Astrocyte (in vitro differentiated cells and primary cell): ENCODE results near the gene ZNF77.

Experiments
- EZH2 ChIP-seq: IDR thresholded peaks from 2 replicates; pipeline ENCODE4 v1.6.1; 2012; ENCODE audit warnings: mild to moderate bottlenecking, low read length, inconsistent platforms; ENCODE audit not compliant: insufficient read depth
- TF ChIP-seq, protein P1 (sequence below): IDR thresholded peaks from 2 replicates; pipeline ENCODE4 v1.5.1; 2011; ENCODE audit warnings: low read depth, mild to moderate bottlenecking, inconsistent platforms, low read length, moderate library complexity; ENCODE audit not compliant: insufficient read depth

DNA sequence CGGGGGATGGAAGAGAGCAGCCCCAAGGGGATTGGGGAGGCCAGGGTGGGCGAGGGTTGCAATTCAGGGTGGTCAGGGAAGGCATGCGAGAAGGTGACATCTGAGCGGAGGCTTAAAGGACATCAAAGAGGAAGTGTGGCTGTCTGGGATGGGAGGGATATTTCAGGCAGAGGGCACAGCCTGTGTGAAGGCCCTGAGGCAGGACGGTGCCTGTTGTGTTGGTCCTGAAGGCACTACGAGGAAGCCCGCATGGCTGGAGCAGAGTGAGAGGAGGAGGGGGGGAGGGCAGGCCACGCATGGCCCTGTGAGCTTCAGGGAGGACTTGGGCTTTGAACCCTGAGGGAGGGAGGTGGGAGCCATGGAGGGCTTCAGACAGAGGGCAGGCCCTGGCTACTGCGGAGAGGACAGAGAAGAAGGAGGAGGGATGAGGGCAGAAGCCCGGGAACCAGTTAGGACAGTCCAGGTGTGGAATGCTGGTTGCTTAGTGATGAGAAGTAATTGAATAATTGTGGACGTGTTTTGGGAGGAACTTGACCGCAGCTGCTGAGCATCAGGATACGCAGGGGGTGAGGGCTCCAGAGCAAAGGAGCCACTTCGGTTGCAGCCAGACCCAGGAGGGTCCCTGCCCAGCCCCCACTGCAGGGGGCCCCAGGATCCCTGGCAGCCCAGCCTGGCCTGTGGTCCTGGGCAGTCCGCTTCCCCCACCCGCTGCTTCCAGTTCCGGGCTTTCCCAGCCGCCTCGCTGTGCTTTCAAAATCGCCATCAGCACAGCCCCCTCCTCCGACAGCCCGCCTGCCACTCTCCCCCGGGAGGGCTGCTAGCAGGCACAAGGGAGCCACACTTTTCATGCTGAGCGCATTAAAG, 38.8 kb upstream of the ZNF77 start:
- TF ChIP-seq, protein P1, sequence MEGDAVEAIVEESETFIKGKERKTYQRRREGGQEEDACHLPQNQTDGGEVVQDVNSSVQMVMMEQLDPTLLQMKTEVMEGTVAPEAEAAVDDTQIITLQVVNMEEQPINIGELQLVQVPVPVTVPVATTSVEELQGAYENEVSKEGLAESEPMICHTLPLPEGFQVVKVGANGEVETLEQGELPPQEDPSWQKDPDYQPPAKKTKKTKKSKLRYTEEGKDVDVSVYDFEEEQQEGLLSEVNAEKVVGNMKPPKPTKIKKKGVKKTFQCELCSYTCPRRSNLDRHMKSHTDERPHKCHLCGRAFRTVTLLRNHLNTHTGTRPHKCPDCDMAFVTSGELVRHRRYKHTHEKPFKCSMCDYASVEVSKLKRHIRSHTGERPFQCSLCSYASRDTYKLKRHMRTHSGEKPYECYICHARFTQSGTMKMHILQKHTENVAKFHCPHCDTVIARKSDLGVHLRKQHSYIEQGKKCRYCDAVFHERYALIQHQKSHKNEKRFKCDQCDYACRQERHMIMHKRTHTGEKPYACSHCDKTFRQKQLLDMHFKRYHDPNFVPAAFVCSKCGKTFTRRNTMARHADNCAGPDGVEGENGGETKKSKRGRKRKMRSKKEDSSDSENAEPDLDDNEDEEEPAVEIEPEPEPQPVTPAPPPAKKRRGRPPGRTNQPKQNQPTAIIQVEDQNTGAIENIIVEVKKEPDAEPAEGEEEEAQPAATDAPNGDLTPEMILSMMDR, result no peak
- peak; percentile 41 for TF ChIP-seq EZH2
